Tibial nerve (tissue), 4 donors: ENCODE results near the gene DAP.

Experiments used
- EP300 ChIP-seq, 2 donors: sonication (generic); formaldehyde crosslinking; IDR thresholded peaks; one replicate each; pipeline ENCODE4 v1.6.1; 2017; ENCODE audit warnings: antibody characterized with exemption in 2 of 2, mild to moderate bottlenecking in 1 of 2
- POLR2A ChIP-seq, 2 donors: fragments of 450-650 bp; IDR thresholded peaks; one replicate each; pipeline ENCODE4 v1.6.1; 2017; ENCODE audit warnings: antibody characterized with exemption in 2 of 2, mild to moderate bottlenecking in 2 of 2, moderate library complexity in 2 of 2
- TF ChIP-seq, protein P1 (sequence below), 5 experiments: fragments of 200-600 bp in 3 of 5; fragments of 450-650 bp in 2 of 5; sonication (generic) in 3 of 5; IDR thresholded peaks; one replicate each; pipeline ENCODE4 v1.5.1; 2016 to 2019; ENCODE audit warnings: antibody characterized with exemption in 5 of 5, mild to moderate bottlenecking in 3 of 5, moderate library complexity in 2 of 5

DNA sequence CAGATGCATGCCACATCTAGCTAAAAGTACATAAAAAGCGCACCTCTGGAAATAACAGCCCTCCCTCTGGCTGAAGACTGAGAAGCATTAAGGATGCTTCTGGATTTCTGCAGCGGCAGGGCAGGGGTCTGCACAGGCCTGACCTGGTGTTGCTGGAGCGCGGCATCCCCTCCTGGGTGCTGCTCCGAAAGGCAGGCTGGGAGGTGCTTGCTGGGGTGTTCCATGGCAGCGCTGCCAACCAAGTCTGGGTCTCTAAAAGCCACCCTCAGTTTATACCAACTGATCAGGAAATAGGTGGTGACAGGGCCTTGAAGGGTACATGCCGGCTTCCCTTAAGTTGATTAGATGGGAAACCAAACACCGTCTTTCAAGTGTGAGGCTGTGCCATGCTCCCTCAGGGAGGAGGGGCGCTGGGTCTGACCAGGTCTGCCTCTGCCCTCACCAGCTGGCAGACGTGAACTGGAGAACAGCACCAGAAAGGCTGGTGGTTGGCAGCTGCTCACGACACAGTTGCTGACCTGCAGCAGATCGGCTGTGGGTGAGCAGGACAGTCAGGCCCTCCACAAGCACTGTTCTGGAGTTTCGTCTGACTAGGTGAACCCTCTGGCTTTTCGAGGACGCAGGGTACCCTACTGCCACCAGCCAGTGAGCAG is 81.6 kb downstream of the DAP start:
- TF ChIP-seq, protein P1, sequence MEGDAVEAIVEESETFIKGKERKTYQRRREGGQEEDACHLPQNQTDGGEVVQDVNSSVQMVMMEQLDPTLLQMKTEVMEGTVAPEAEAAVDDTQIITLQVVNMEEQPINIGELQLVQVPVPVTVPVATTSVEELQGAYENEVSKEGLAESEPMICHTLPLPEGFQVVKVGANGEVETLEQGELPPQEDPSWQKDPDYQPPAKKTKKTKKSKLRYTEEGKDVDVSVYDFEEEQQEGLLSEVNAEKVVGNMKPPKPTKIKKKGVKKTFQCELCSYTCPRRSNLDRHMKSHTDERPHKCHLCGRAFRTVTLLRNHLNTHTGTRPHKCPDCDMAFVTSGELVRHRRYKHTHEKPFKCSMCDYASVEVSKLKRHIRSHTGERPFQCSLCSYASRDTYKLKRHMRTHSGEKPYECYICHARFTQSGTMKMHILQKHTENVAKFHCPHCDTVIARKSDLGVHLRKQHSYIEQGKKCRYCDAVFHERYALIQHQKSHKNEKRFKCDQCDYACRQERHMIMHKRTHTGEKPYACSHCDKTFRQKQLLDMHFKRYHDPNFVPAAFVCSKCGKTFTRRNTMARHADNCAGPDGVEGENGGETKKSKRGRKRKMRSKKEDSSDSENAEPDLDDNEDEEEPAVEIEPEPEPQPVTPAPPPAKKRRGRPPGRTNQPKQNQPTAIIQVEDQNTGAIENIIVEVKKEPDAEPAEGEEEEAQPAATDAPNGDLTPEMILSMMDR (IDR thresholded peaks at IDR 0.05), result no peak
- TF ChIP-seq POLR2A (IDR thresholded peaks at IDR 0.05) (no peak), EP300 (IDR thresholded peaks at IDR 0.05) (no peak)
